GM12874 (cell line): Measurements from ENCODE around the gene ILK.

Experiments
- CTCF ChIP-seq: IDR thresholded peaks from 2 replicates; pipeline ENCODE4 v1.5.1; 2011; ENCODE audit warnings: low read depth, mild to moderate bottlenecking, control low read depth, low read length, moderate library complexity; ENCODE audit not compliant: insufficient read depth

ILK gene

GRCh38 chr11:6568191-6568918 is 35.2 kb upstream of the ILK start:
- no peak for TF ChIP-seq CTCF

DNA sequence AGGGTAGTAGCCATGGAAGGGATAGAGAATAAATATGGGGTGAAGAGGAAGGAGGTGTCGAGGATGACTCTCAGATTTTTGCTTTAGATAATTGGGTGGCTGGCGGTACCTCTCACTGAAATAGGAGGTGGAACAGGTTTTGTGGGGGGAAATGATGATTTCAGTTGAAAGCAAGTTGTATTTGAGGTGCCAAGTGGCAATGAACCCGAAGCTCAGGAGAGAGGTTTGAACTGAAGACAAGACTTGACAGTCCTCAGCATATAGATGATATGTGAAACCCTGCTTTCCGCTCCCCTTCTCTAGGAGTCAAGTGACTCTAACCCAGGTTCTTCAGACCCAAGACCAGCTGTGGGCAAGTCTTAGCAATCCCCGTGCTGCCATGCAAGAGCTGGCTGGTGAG is 33.9 kb upstream of the ILK start:
- TF ChIP-seq CTCF = no peak

DNA sequence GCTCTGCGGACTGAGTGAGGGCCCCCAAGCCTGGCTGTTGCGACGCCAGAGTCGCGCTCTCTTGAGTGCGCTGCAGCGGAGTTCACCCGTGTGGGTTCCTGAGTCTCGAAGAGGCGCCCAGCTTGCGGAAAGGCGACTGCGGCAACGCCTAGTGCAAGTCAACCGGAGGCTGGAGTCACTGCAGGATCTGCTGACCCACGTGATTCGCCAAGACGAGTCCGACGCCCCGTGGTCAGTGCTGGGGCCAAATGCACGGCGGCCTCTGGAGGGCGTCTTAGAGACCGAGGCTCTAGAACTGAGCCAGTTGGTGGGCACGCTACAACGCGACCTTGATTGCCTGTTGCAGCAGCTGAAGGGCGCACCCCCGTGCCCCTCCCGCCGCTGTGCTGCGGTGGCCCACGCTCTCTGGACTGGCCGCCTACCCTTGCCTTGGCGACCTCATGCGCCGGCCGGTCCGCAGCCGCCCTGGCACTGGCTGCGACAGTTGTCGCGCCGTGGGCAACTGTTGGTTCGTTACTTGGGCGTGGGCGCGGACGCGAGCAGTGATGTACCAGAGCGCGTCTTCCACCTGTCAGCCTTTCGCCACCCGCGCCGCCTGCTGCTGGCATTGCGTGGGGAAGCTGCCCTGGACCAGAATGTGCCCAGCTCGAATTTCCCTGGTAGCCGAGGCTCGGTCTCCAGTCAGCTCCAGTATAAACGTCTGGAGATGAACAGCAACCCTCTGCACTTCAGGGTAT is 32.7 kb upstream of the ILK start:
- TF ChIP-seq CTCF = no peak

- no peak for TF ChIP-seq CTCF
These were observed 32.1 kb upstream of the ILK start for GRCh38 chr11:6571434-6572008.

DNA sequence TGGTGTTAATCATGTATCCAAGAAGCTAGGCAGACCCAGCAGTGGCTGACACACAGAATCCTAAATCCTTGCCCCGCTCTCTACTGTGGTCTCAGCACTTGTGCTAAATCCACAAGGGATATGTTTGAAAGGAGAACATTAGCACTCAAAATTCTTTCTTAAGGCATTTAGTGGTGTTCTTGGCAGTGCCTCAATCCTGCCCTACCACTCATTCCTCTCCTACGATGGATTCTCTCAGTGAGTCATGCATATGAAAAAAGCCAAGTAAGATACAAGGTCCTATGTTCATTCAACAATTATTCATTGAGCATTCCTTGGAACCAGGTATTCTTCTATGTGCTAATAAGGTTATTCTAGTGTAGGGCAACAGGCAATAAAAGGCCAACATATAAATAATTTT is 31.4 kb upstream of the ILK start:
- TF ChIP-seq CTCF = no peak

GRCh38 chr11:6574816-6575715 is 28.5 kb upstream of the ILK start:
- no peak for TF ChIP-seq CTCF
